Measurements from ENCODE around the gene LDLRAD4. TPM values are rescaled to one million over a fixed set of nuclear protein-coding genes. Genes with fewer than 3 reads are reported as not detected.

Gene LDLRAD4
- total and polyA plus RNA-seq, 9 of the 15 experiments (the other 6 are each of a cell fraction or from before 2014, with no cell fraction given), result 0.01 TPM; not detected in 8

DNA sequence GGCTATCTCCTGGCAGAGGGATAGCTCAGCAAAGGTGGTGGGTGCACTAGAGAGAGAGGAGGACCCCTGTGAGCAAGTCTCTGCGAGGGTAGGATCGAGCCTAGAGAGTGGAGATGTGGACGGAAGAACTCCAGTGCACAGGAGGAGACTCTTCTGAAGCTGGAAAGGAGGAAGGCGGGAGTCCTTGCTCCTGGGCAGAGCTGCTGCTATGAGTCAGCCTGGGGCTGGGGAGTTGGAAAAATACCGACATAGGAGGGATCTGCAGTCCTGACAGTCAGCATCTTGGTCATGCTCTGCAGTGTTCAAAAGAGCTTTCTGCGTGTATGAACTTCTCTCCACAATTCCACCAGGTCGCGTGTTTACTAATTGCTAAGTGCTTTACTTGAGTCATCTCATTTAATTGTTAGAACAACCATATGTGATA lies 233.8 kb downstream of the LDLRAD4 start:
- Histone ChIP-seq H3K9me1 (ENCODE audit: control insufficient read depth, insufficient read depth, low read length) (no peaks in the 10 kb centered on the region), H4K20me1 (replicated peaks; ENCODE audit: control insufficient read depth, insufficient read depth, low read length) (no peaks in the 10 kb centered on the region), H3K4me1 (replicated peaks in 1 of 2; ENCODE audit: control insufficient read depth in 2 of 2, insufficient read depth in 2 of 2, low read length in 2 of 2) (no peaks in the 10 kb centered on the region), H3K36me3 (ENCODE audit: control insufficient read depth, insufficient read depth, low read length) (no peaks in the 10 kb centered on the region), H3K9ac (ENCODE audit: insufficient read depth in 1 of 2, low read depth in 2 of 2, low read length in 2 of 2) (no peak overlapping the region), H3K27me3 (ENCODE audit: control insufficient read depth in 2 of 2, insufficient read depth in 2 of 2, low read length in 2 of 2) (peaks cover 8 to 69% of the 10 kb centered on the region in 2 experiments; a peak in 4 of 5 replicates), H2AFZ (ENCODE audit: low read depth, low read length) (no peak overlapping the region), H3K9me3 (replicated peaks; ENCODE audit: control insufficient read depth, insufficient read depth, low read depth, low read length) (no peaks in the 10 kb centered on the region), H3K4me2 (ENCODE audit: insufficient read depth, low read length) (no peak overlapping the region), H3K4me3 (no peak overlapping the region), H3K27ac (ENCODE audit: extremely low read depth, low read depth, low read length) (no peak overlapping the region), H3K79me2 (ENCODE audit: control insufficient read depth, insufficient read depth, low read length) (no peaks in the 10 kb centered on the region)
- DNase-seq (ENCODE audit: extremely low read depth in 1 of 4, low spot score in 3 of 4) (no peak), FAIRE-seq (no peak), ATAC-seq (no peak)
- ChIA-PET CTCF (ENCODE audit: low intra/inter-chr PET ratio) (no interaction called here), POLR2A (interaction anchor here (0.6 kb wide), 1 partner anchor 107 kb away, joined by 3 read pairs; no protein-coding TSS in a partner anchor)
- WGBS (ENCODE audit: insufficient coverage, low coverage, missing lambda C conversion rate), result under 1% methylated on average over 8 of the region's 8 CpGs
- BruUV-seq (replicated peaks), result no TSS peak
- TF ChIP-seq, protein P1, sequence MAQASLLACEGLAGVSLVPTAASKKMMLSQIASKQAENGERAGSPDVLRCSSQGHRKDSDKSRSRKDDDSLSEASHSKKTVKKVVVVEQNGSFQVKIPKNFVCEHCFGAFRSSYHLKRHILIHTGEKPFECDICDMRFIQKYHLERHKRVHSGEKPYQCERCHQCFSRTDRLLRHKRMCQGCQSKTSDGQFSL (CRISPR knock-in tag; IDR thresholded peaks at IDR 0.05), result no peak
- TF ChIP-seq, protein P1 (tag; IDR thresholded peaks at IDR 0.05), result no peak
- TF ChIP-seq PTTG1 (tag; IDR thresholded peaks at IDR 0.05; ENCODE audit: low read depth), result no peak
- no peak for TF ChIP-seq MCM5 (IDR thresholded peaks at IDR 0.05; ENCODE audit: low read depth)
- TF ChIP-seq, protein P2, sequence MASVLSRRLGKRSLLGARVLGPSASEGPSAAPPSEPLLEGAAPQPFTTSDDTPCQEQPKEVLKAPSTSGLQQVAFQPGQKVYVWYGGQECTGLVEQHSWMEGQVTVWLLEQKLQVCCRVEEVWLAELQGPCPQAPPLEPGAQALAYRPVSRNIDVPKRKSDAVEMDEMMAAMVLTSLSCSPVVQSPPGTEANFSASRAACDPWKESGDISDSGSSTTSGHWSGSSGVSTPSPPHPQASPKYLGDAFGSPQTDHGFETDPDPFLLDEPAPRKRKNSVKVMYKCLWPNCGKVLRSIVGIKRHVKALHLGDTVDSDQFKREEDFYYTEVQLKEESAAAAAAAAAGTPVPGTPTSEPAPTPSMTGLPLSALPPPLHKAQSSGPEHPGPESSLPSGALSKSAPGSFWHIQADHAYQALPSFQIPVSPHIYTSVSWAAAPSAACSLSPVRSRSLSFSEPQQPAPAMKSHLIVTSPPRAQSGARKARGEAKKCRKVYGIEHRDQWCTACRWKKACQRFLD (CRISPR knock-in tag; IDR thresholded peaks at IDR 0.05), result no peak
- TF ChIP-seq BRD4 (IDR thresholded peaks at IDR 0.05), result no peak
- TF ChIP-seq, protein P3, sequence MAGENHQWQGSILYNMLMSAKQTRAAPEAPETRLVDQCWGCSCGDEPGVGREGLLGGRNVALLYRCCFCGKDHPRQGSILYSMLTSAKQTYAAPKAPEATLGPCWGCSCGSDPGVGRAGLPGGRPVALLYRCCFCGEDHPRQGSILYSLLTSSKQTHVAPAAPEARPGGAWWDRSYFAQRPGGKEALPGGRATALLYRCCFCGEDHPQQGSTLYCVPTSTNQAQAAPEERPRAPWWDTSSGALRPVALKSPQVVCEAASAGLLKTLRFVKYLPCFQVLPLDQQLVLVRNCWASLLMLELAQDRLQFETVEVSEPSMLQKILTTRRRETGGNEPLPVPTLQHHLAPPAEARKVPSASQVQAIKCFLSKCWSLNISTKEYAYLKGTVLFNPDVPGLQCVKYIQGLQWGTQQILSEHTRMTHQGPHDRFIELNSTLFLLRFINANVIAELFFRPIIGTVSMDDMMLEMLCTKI (IDR thresholded peaks at IDR 0.05; ENCODE audit: partially characterized antibody), result no peak
- TF ChIP-seq, protein P4, sequence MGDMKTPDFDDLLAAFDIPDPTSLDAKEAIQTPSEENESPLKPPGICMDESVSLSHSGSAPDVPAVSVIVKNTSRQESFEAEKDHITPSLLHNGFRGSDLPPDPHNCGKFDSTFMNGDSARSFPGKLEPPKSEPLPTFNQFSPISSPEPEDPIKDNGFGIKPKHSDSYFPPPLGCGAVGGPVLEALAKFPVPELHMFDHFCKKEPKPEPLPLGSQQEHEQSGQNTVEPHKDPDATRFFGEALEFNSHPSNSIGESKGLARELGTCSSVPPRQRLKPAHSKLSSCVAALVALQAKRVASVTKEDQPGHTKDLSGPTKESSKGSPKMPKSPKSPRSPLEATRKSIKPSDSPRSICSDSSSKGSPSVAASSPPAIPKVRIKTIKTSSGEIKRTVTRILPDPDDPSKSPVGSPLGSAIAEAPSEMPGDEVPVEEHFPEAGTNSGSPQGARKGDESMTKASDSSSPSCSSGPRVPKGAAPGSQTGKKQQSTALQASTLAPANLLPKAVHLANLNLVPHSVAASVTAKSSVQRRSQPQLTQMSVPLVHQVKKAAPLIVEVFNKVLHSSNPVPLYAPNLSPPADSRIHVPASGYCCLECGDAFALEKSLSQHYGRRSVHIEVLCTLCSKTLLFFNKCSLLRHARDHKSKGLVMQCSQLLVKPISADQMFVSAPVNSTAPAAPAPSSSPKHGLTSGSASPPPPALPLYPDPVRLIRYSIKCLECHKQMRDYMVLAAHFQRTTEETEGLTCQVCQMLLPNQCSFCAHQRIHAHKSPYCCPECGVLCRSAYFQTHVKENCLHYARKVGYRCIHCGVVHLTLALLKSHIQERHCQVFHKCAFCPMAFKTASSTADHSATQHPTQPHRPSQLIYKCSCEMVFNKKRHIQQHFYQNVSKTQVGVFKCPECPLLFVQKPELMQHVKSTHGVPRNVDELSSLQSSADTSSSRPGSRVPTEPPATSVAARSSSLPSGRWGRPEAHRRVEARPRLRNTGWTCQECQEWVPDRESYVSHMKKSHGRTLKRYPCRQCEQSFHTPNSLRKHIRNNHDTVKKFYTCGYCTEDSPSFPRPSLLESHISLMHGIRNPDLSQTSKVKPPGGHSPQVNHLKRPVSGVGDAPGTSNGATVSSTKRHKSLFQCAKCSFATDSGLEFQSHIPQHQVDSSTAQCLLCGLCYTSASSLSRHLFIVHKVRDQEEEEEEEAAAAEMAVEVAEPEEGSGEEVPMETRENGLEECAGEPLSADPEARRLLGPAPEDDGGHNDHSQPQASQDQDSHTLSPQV (IDR thresholded peaks at IDR 0.05), result no peak
- no peak for TF ChIP-seq FOXK1 (CRISPR knock-in tag; IDR thresholded peaks at IDR 0.05; ENCODE audit: borderline replicate concordance)
- in situ Hi-C loops (cut with MboI) (no loop called here), intact Hi-C loops (cut with micrococcal nuclease) (no loop called here)

Data from K562 (cell line).